Neural crest cell (in vitro differentiated cells): Measurements from ENCODE around the gene FBXL19. TPM values are rescaled to one million over a fixed set of nuclear protein-coding genes. Genes with fewer than 3 reads are reported as not detected.

Source experiments
- DNase-seq: peaks from one replicate; pipeline ENCODE4 v3.0.0; 2021; ENCODE audit warnings: low read depth, mixed read lengths, low spot score
- H3K27ac Mint-ChIP-seq: one replicate; pipeline ENCODE4 v1.8.0; 2021; ENCODE audit warnings: mild to moderate bottlenecking, mixed read lengths; ENCODE audit not compliant: unreplicated experiment
- H3K27me3 Mint-ChIP-seq: 2 replicates; pipeline ENCODE4 v1.8.0; 2021; ENCODE audit warnings: low read depth, mild to moderate bottlenecking, mixed read lengths
- H3K36me3 Mint-ChIP-seq: 2 replicates; pipeline ENCODE4 v1.8.0; 2021; ENCODE audit warnings: low read depth, mild to moderate bottlenecking, mixed read lengths
- H3K4me1 Mint-ChIP-seq: 2 replicates; pipeline ENCODE4 v1.8.0; 2021; ENCODE audit warnings: mixed read lengths
- H3K4me3 Mint-ChIP-seq: one replicate; pipeline ENCODE4 v1.8.0; 2021; ENCODE audit warnings: mild to moderate bottlenecking, mixed read lengths
- H3K9me3 Mint-ChIP-seq: 2 replicates; pipeline ENCODE4 v1.8.0; 2021; ENCODE audit warnings: mixed read lengths
- CTCF ChIP-seq: fragments of 200-600 bp; sonication (generic); conservative IDR thresholded peaks from 2 replicates; pipeline ENCODE4 v1.5.0; 2021; ENCODE audit warnings: antibody characterized with exemption, mild to moderate bottlenecking
- total RNA-seq: library from RNA; stranded (reverse); gene quantifications from 2 replicates; pipeline ENCODE4 v1.2.1, GENCODE V29; 2021

The FBXL19 gene
- total RNA-seq, 1 donor from 2014 or later: 84.7 TPM

- Mint-ChIP-seq H3K4me1 (no peaks in the 10 kb centered on the region), H3K36me3 (peaks cover 9% of the 10 kb centered on the region), H3K9me3 (no peaks in the 10 kb centered on the region), H3K27me3 (no peaks in the 10 kb centered on the region), H3K27ac (no peak overlapping the region), H3K4me3 (no peak overlapping the region)
- TF ChIP-seq CTCF: no peak
- DNase-seq: no peak
These were observed 60.0 kb downstream of the FBXL19 start for GRCh38 chr16:30983289-30983889.

GRCh38 chr16:30983898-30984610 lies 60.7 kb downstream of the FBXL19 start:
- no peak for DNase-seq
- no peaks in the 10 kb centered on the region for H3K4me1 Mint-ChIP-seq
- no peak for TF ChIP-seq CTCF
- no peaks in the 10 kb centered on the region for H3K9me3 Mint-ChIP-seq
- H3K36me3 Mint-ChIP-seq: peaks cover 9% of the 10 kb centered on the region
- H3K27me3 Mint-ChIP-seq: no peaks in the 10 kb centered on the region
- H3K27ac Mint-ChIP-seq: no peak overlapping the region
- H3K4me3 Mint-ChIP-seq: no peak overlapping the region

GRCh38 chr16:30984669-30985400 lies 61.5 kb downstream of the FBXL19 start, which contains the start of gene HSD3B7:
HSD3B7 (plus strand) TSS chr16:30985207; CDS start chr16:30985659, 452 bp downstream.
- peak; percentile 90 for TF ChIP-seq CTCF
- H3K27ac Mint-ChIP-seq: no peak within 1 kb of the TSS
- peak; percentile 96 for DNase-seq
- H3K27me3 Mint-ChIP-seq: no peaks in the 10 kb centered on the region
- no peaks in the 10 kb centered on the region for H3K9me3 Mint-ChIP-seq
- H3K36me3 Mint-ChIP-seq: peaks cover 9% of the 10 kb centered on the region
- no peaks in the 10 kb centered on the region for H3K4me1 Mint-ChIP-seq
- no peak within 1 kb of the TSS for H3K4me3 Mint-ChIP-seq

- no peaks in the 10 kb centered on the region for H3K9me3 Mint-ChIP-seq
- no peaks in the 10 kb centered on the region for H3K4me1 Mint-ChIP-seq
- H3K36me3 Mint-ChIP-seq: peaks cover 9% of the 10 kb centered on the region
- no peak for TF ChIP-seq CTCF
- no peak overlapping the region for H3K27ac Mint-ChIP-seq
- no peak for DNase-seq
- H3K27me3 Mint-ChIP-seq: no peaks in the 10 kb centered on the region
- no peak overlapping the region for H3K4me3 Mint-ChIP-seq
These were observed 62.2 kb downstream of the FBXL19 start for GRCh38 chr16:30985401-30986128.
